GM18858 (cell line): ENCODE measurements around the gene WDR90.

Experiments
- ATAC-seq: cut with Tn5 transposase; IDR thresholded peaks from one replicate; pipeline ENCODE4 v1.9.1; 2021; ENCODE audit not compliant: unreplicated experiment

The WDR90 gene

GRCh38 chr16:625977-626765 lies 23.0 kb upstream of the WDR90 start:
- no peak for ATAC-seq

- ATAC-seq, result no peak
Observed at GRCh38 chr16:626787-627453, 22.2 kb upstream of the WDR90 start.

GRCh38 chr16:627454-628239 lies 21.5 kb upstream of the WDR90 start:
- no peak for ATAC-seq

- no peak for ATAC-seq
Observed at GRCh38 chr16:628321-629061, 20.7 kb upstream of the WDR90 start.

- ATAC-seq, result no peak
Observed at GRCh38 chr16:629185-629832, 19.9 kb upstream of the WDR90 start.

GRCh38 chr16:629833-630248 lies 19.3 kb upstream of the WDR90 start:
- no peak for ATAC-seq

GRCh38 chr16:630249-630814 lies 18.8 kb upstream of the WDR90 start:
- no peak for ATAC-seq

GRCh38 chr16:630815-631405 lies 18.3 kb upstream of the WDR90 start, which contains the start of gene WFIKKN1:
TSS of gene WFIKKN1 (plus strand) at chr16:630985. CDS start at chr16:631254, 269 bp downstream.
- no peak for ATAC-seq

GRCh38 chr16:631808-632358 lies 17.3 kb upstream of the WDR90 start:
- ATAC-seq, result no peak

- ATAC-seq, result no peak
Observed at GRCh38 chr16:632486-633335, 16.5 kb upstream of the WDR90 start.

GRCh38 chr16:633336-634050 lies 15.7 kb upstream of the WDR90 start:
- no peak for ATAC-seq

- no peak for ATAC-seq
Observed at GRCh38 chr16:634051-634670, 15.0 kb upstream of the WDR90 start.

GRCh38 chr16:634996-635395 lies 14.2 kb upstream of the WDR90 start:
- ATAC-seq, result no peak

- ATAC-seq, result no peak
Observed at GRCh38 chr16:635573-636205, 13.5 kb upstream of the WDR90 start.

GRCh38 chr16:636206-637080 lies 12.7 kb upstream of the WDR90 start, which contains the start of gene METTL26:
TSS of gene METTL26 (minus strand) at chr16:636305. CDS start at chr16:636290, 15 bp downstream.
- ATAC-seq, result peak; percentile 59
